Sciatic nerve (tissue), 2 donors: ENCODE measurements around the gene IRF2. TPM values are rescaled to one million over a fixed set of nuclear protein-coding genes. Genes with fewer than 3 reads are reported as not detected.

Source experiments
- ATAC-seq: fragments of 200-7000 bp; cut with Tn5 transposase; one replicate; pipeline ENCODE4 v1.9.1; 2020; ENCODE audit warnings: mild to moderate bottlenecking, moderate library complexity
- DNase-seq: peaks from one replicate; pipeline ENCODE4 v3.0.0-alpha.2; 2020; ENCODE audit warnings: low spot score
- intact Hi-C: fragments of 100-400 bp; cut with DNase I; formaldehyde crosslinking; loops from one replicate; pipeline ENCODE4 v1.14.2; 2022
- total RNA-seq: library from RNA; stranded (reverse); fragmentation: NEBNext Ultra II Directional; extraction: Animal tissue kit (Norgen Biotek cat#: 25700); gene quantifications from one replicate; pipeline ENCODE4 v1.2.1, GENCODE V29; 2021
- donor health status: DM: no; HTN: no; CAD: no.
- donor health status: DM: no; HTN: no; CAD: no.

The IRF2 gene
- total RNA-seq, 1 donor from 2014 or later = 50.2 TPM

DNA sequence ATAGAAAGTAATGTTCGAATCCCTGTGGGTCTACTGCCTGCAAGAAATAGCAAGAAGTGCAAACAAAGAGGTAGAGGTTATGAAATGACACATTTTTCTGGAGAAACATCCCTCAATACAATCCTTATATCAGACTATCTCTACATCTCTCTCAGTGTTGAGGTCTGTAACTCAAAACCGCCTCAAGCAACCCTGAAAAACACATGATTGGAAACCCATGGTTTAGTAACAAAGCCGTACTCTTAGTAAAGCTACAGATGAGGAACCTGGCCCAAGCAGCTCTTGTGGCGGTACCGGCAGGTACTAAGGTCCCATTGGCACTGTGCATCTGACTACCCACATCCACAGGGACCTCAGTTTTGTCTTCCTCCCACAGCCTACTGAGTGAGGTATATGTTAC lies 53.9 kb downstream of the IRF2 start:
- no peak for ATAC-seq
- no peak for DNase-seq
- intact Hi-C loops = loop anchor here (5.0 kb wide), 1 partner anchor 857 kb away; no protein-coding TSS in a partner anchor

DNA sequence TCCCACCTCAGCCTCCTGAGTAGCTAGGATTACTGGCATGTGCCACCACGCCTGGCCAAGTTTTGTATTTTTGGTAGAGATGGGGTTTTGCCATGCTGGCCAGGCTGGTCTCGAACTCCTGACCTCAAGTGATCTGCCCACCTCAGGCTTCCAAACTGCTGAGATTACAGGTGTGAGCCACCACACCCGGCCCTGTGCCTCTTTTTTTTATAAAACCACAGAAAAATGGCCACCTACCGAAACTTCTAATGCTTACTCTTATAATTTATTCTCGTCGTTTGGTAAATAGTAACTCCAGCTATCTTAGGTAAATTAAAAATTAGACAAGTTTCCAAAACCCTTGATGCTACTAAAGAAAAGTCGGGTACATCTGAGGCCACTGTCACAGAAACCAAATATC lies 54.4 kb downstream of the IRF2 start:
- DNase-seq (no peak), ATAC-seq (no peak)
- intact Hi-C loops = loop anchor here (5.0 kb wide), 1 partner anchor 857 kb away; no protein-coding TSS in a partner anchor

- DNase-seq (no peak), ATAC-seq (peak; percentile 50)
- intact Hi-C loops = no loop called here
These were observed 56.4 kb downstream of the IRF2 start for GRCh38 chr4:184417802-184418511.

DNA sequence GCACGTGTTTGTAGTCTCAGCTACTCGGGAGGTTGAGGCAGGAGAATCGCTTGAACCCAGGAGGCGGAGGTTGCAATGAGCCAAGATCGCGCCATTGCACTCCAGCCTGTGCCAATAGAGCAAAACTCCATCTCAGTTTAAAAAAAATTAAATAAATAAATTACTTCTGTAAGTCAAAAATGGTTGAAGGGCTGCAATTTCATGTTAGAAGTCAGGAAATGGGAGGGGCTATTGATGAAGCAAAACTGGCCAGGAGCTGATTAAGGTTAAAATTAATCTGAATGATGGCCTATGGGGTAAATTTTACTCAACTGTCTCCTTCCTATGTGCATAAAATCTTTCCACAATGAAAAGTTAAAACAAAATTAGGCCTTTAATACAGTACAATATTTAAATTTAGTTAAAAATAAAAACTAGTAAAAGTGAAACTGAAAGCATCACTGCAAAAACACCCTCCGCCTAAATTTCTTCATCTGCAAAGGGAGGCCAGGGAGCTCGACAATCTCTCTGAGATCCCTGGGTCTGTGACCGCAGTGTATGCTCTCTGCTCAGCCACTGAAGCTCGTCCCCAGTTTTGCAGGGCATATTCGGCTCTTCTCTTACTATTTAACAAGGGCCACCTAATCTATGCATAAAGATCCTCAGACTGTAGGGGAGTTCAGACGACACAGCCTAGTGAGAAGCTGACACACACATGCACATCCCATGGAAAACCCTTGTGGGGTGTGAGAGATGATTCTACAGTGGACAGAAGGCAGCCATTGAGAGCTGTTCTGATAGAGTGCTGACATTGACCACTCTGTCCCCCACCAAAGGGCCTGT lies 57.2 kb downstream of the IRF2 start:
- no peak for DNase-seq
- intact Hi-C loops = no loop called here
- ATAC-seq = peak; percentile 82

DNA sequence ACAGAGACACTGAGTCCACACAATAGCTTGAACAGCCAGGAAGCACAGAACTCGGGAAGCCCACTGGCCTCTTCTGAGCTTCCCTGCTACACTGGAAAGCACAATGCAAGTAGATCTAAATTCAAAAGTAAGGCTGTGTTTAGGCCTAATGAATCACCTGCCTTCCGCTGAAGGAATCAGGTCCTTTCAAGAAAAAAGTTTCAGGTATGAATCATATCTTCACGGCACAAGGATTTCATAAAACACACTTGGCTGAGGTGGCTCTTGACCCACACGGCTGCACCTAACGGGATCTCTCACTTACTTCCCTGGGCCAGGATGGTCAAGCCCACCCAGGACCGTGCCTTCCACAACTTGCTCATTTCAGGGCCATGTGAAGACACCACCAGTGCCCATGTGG lies 59.3 kb downstream of the IRF2 start:
- DNase-seq = no peak
- intact Hi-C loops = no loop called here
- ATAC-seq = no peak

DNA sequence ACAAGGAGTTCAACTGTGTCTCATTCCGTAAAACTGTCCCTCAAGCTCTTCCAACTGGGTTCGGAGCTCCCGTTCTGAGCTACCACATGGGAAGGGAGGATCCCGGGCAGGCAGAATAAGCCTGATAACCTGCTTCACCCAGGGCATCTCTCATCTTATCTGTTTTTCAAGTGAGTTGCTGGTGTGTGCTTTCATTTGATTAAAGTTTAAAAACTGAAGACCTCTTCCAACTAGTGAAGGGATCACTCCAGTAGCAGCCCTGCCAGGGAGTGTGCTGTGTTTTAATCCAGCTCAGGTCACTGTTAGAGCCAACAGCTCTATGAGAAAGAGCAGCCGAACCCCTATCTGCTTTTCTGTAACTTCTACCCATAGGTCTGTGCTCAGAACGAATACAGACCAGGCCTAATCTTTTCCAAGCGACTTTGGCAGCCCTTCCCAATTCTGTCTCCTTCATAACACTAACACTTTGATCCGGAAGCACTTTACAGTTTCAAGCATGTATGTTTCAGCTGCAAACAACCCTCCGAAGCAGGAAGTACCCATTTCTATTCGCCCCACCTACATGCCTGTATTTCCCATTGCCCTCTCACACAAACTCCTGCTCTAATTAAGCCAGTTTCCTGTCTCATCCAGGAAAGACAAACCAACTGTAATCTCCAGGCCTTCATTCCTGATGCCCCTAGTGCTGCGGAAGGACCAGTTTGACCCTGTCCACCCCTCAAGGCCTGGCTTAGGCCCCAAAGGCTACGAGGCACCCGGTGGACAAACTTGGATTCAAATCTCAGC lies 60.9 kb downstream of the IRF2 start:
- DNase-seq = no peak
- ATAC-seq = no peak
- intact Hi-C loops = no loop called here

- ATAC-seq (no peak), DNase-seq (no peak)
- intact Hi-C loops = loop anchor here (1.0 kb wide), 1 partner anchor 12 kb away; no protein-coding TSS in a partner anchor
These were observed 63.6 kb downstream of the IRF2 start for GRCh38 chr4:184410748-184411147.

DNA sequence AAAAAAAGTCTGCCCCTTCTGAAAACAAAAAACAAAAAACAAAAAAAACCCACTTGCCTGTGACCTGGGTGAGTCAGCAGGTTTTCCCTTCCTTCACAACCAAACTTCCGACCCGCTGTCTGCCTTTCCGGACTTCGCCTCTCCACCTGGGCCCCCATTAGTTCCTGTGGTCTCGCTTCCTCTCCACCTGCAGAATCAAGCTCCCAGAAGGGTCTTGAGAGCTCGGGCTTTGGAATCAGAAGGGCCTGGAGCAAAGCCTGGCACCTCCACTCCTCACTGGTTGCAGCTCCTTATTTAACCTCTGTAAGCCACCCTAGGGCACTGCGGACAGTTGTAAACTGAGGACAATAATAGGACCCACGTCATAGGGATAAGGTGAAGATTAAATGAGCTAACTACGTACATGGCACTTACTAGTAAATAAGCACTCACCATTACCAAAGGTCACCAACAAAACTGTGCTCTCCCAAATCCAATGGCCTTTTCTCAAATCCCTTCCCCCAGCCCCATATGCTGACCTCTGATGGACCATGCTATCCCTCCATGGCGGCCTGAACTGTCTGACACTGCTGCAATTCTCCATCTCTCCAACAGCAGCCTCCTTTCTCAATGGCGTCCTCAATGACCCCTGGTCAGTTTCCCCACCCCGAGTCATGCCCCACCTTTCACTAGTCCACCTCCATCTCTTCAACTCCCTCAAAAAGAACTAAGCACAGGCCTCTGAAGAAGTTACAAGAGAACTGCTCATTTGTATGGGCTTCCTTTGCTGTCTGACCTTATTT lies 64.2 kb downstream of the IRF2 start:
- intact Hi-C loops = no loop called here
- ATAC-seq = no peak
- no peak for DNase-seq

GRCh38 chr4:184409502-184409901 lies 64.8 kb downstream of the IRF2 start:
- DNase-seq = no peak
- no peak for ATAC-seq
- intact Hi-C loops = no loop called here

- no peak for ATAC-seq
- DNase-seq = no peak
- intact Hi-C loops = no loop called here
These were observed 65.7 kb downstream of the IRF2 start for GRCh38 chr4:184408684-184409081.

GRCh38 chr4:184408021-184408683 lies 66.2 kb downstream of the IRF2 start:
- intact Hi-C loops = no loop called here
- no peak for DNase-seq

GRCh38 chr4:184406958-184407391 lies 67.4 kb downstream of the IRF2 start:
- DNase-seq (no peak), ATAC-seq (peak; percentile 83)
- intact Hi-C loops = no loop called here

More at GRCh38 chr4:184408021-184408683, 66.2 kb downstream of the IRF2 start:
- no peak for ATAC-seq

GRCh38 chr4:184404047-184404446 lies 70.3 kb downstream of the IRF2 start:
- DNase-seq (no peak), ATAC-seq (no peak)
- intact Hi-C loops = no loop called here

GRCh38 chr4:184403384-184403781 lies 71.0 kb downstream of the IRF2 start:
- DNase-seq = no peak
- intact Hi-C loops = no loop called here

GRCh38 chr4:184402740-184403383 lies 71.5 kb downstream of the IRF2 start:
- DNase-seq (no peak), ATAC-seq (no peak)
- intact Hi-C loops = no loop called here

More at GRCh38 chr4:184403384-184403781, 71.0 kb downstream of the IRF2 start:
- ATAC-seq = no peak

- ATAC-seq (no peak), DNase-seq (no peak)
- intact Hi-C loops = no loop called here
These were observed 72.1 kb downstream of the IRF2 start for GRCh38 chr4:184402239-184402638.

- no peak for DNase-seq
- intact Hi-C loops = no loop called here
- peak; percentile 51 for ATAC-seq
These were observed 72.8 kb downstream of the IRF2 start for GRCh38 chr4:184401397-184402171.
